Activated naive CD8-positive, alpha-beta T cell treated with anti-CD3 and anti-CD28 coated beads, Interleukin-2, amount 50 U/mL, for 16 hours (primary cell): Measurements from ENCODE around the gene PPP3R1.

Experiments used
- DNase-seq: peaks from one replicate; pipeline ENCODE4 v3.0.0-alpha.2; 2020; ENCODE audit warnings: low read depth, low spot score

Gene PPP3R1

GRCh38 chr2:68234405-68234804 is 17.9 kb downstream of the PPP3R1 start:
- no peak for DNase-seq

GRCh38 chr2:68231061-68231372 is 21.3 kb downstream of the PPP3R1 start:
- no peak for DNase-seq

DNA sequence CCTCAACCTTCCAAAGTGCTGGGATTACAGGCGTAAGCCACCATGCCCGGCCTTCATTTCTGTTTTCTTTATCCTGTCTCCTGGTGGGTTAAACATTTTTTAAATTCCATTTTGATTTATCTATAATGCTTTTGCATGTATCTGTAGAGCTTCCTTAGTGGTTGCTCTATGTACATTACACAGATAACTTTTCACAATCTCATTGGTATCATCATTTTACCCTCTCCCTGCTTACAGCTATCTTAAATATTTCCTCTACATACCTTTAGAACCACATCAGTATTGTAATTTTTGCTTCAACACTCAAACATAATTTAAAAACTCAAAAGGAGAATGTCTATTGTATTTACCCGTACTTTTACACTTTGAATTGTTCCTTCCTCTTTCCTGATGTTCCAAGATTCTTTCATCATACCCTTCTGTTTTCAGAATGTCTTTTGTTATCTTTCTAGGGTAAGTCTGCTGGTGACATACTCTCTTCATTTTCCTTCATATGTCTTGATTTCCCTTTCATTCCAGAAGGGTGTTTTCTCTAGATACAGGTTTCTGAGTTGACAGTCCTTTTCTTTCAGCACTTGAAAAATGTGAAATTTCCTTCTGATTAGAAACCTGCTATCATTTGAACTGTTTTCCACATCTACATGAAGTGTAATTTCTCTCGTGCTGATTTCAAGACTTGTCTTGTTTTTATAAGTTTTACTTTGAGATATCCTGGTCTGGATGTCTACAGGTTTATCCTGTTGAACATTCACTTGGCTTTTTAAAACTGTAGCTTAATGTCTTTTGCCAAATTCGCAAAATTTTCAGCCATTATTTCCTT is 21.9 kb downstream of the PPP3R1 start:
- DNase-seq = no peak

- DNase-seq = no peak
These were observed 25.5 kb downstream of the PPP3R1 start for GRCh38 chr2:68226794-68227193.

DNA sequence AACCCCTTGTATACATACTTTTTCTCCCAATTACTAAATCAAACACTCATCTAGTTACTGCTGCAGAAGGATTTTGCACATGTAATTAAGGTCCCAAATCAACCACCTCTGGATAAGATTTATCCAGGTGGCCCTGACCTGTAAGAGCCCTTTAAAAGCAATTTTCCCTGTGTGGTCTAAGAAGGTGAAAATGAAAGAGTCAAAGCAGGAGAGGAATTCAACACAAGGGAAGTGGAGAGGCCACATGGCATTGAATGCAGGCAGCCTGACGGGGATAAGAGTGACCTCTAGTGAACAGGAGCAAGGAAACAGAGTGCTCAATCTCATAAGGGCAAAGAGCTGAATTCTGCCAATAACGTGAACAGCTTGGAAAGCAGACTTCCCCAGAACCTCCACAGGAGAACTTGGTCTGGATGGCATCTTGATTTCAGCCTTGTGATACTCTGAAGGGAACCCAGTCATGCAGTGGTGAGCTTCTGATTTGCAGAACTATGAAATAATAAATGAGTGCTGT is 27.2 kb downstream of the PPP3R1 start:
- no peak for DNase-seq

DNA sequence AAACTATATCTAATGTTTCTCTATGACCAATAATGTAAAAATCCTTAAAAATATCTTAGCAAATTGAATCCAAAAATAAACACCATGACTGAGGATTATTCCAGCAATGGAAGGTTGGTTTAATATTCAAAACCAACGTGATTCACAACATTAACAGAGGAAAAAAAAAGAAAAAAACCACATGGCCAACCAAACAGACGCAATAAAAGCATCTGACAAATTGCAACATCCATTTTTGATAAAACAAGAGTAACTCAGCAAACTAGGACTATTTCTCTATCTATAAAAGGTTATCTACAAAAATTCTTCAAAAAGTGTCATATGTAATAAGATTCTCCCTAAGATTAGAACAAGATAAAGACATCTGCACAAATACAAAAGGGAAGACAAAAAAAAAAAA is 28.9 kb downstream of the PPP3R1 start:
- no peak for DNase-seq

DNA sequence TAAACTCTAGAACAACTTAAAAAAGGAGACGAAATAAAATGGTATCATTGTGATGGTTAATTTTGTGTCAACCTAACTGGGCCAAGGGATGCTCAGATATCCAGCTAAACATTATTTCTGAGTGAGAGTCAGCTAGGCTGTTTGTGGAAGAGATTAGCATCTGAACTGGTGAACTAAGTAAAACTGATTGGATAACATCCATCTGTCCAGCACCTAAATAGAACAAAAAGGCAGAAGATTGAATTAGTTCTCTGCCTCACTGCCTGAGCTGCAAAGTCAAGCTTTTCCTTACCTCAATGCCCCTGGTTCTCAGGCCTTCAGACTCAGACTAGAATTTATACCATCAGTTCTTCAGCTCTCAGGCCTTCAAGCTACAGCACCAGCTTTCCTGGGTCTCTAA is 30.0 kb downstream of the PPP3R1 start:
- DNase-seq = no peak

GRCh38 chr2:68218343-68218901 is 33.9 kb downstream of the PPP3R1 start:
- DNase-seq = no peak

GRCh38 chr2:68217729-68218128 is 34.6 kb downstream of the PPP3R1 start:
- no peak for DNase-seq

- DNase-seq = no peak
These were observed 35.6 kb downstream of the PPP3R1 start for GRCh38 chr2:68216454-68217310.

- DNase-seq = no peak
These were observed 38.0 kb downstream of the PPP3R1 start for GRCh38 chr2:68214381-68214780.

GRCh38 chr2:68206793-68207192 is 45.5 kb downstream of the PPP3R1 start:
- DNase-seq = no peak

GRCh38 chr2:68203587-68203986 is 48.7 kb downstream of the PPP3R1 start:
- DNase-seq = no peak

DNA sequence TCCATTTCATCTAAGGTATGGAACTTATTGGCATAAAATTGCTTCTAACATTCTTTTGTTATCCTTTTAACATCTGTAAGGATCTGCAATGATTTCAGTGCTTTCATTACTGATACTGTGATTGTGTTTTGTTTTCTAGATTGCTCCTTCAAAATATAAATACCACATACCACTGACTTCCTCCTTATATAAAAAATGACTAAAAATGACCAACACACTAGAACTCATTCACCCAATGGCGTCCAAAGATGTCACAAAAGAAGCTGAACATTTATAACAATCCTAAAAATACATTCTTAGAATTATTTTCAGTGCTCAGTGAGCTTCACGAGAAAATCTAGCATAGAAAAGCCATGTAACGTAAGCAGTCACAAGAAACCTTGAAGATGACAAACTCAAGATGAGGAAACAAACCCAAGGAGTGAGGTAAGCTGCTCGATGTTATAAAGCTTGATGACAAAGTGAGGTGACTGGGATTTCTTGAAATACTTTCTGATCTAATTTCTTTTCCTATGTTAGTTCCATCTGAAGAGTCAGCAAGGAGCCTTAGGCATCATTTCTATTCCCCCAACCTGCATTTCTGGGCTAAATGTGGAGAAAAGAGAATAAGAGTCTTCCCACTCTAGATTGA is 52.1 kb downstream of the PPP3R1 start:
- no peak for DNase-seq

DNA sequence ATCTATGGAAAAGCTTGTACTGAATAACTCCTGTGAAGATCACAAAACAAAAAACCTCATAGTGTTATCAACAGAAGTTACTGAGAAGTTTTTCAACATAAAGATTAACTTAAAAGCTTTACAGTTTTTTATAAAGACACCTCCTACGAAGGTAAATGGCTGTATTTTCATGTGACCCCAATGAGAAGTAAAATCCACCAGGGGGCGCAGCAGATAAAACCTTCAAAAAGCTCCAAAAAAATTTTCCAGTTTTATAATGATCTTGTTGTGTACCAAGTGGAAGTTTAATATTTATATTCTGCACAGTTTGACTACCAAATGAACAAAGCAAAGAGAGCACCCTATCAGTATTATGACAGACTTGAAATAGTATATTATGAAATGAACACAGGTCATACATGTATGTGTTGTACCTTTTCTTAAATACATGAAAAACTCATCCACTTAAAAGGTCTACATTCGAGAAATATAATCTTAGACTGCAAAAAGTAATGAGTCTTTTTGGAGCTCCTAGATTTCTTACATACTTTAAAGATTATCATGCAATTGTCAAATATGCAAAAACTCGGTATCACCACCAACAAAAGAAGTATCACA is 56.1 kb downstream of the PPP3R1 start:
- peak; percentile 31 for DNase-seq

DNA sequence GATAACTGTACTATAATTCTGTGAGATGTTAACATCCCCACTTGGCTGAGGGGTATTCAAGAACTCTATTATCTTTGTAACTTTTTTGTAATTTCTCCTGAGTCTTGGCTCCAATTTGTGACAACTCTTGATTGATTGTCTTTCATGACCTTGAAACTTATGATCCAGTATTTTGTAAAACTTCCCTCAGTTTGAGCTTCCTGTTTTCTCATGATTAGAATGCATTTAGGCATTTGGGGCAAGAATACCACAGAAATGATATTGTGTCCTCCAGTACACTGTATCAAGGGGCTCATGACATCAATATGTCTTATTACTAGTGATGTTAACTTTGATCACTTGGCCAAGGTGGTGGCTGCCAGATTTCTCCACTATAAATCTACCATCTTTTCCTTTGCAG is 57.2 kb downstream of the PPP3R1 start:
- DNase-seq = no peak

GRCh38 chr2:68193787-68194372 is 58.5 kb downstream of the PPP3R1 start:
- no peak for DNase-seq

DNA sequence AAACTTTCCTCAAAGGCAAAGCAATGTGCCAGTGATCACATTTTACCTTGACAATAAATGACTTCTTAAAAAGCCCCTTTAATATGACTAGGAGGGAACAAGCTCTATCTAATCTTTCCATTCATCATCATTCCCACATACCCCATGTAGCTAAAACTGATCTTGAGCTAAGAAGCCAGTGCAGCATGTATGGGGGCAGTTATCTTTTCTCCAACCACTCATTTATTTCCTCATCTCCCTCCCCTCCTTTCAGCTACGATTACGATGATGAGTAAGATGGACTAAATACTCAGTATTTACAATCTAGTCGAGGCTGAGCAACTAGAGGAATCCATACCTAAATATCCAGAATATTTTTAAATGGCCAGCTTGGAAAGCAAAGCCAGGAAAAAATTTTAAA is 59.2 kb downstream of the PPP3R1 start:
- no peak for DNase-seq

DNA sequence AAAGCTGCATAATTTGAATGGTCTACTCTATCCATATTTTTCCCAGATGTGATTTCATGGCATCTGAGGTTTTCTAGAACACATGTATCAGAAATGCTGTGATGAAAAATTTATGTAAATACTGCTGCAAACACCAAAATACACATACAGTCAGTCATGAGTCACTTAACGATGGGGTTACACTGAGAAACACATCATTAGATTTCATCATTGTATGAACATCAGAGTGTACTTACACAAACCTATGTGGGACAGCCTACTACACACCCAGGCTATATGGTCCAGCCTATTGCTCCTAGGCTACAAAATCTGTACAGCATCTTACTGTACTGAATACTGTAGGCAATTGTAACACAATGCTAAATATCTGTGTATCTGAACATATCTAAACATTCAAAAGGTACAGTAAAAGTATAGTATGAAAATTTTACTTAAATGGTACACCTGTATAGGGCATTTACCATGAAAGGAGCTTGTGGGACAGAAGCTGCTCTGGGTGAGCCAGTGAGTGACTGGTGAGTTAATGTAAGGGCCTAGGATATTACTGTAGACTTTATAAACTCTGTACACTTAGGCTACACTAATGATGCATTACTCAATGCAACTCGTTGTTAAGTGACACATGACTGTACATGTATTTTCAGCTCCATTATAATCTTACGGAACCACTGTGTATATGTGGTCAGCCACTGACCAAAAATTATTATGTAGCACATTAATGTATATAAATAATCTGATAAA is 61.2 kb downstream of the PPP3R1 start:
- no peak for DNase-seq

GRCh38 chr2:68189991-68190784 is 62.1 kb downstream of the PPP3R1 start:
- DNase-seq = no peak
